CD4-positive, alpha-beta T cell (primary cell): ENCODE data around the gene MYBL2. TPM values are rescaled to one million over a fixed set of nuclear protein-coding genes. Genes with fewer than 3 reads are reported as not detected.
A peak's percentile ranks its signal among the peaks of the same experiment; 100 is the strongest.

ENCODE experiments used
- ATAC-seq: fragments of 200-7000 bp; cut with Tn5 transposase; one replicate; pipeline ENCODE4 v1.10.0; 2022; ENCODE audit warnings: mild to moderate bottlenecking; ENCODE audit not compliant: poor library complexity
- CTCF ChIA-PET: fragments of 350-600 bp; sonication (Branson Sonifier 250); formaldehyde crosslinking; loops from one replicate; lab custom pipeline; 2021; ENCODE audit warnings: antibody characterized with exemption, inconsistent platforms; lab: Charles Lee
- POLR2A ChIA-PET: fragments of 350-600 bp; sonication (Branson Sonifier 250); formaldehyde crosslinking; loops from one replicate; lab custom pipeline; 2021; ENCODE audit warnings: antibody characterized with exemption, inconsistent platforms; lab: Charles Lee
- DNase-seq, 14 experiments: peaks; one replicate each; pipeline ENCODE4 v3.0.0-alpha.2; 2013 to 2020; ENCODE audit warnings: mixed read lengths in 2 of 14
- H3K27ac ChIP-seq, 2 donors: one replicate each; pipeline versions ENCODE4 v1.5.1 to v1.7.0; 2013; ENCODE audit warnings: low read length in 2 of 2, low read depth in 1 of 2, mild to moderate bottlenecking in 1 of 2
- H3K27me3 ChIP-seq, 2 experiments: 1 replicate in 1 of 2; 2 replicates in 1 of 2; pipeline versions ENCODE4 v1.6.1 to v1.7.0; 2013; ENCODE audit warnings: low read length in 2 of 2, control low read depth in 1 of 2, mild to moderate bottlenecking in 1 of 2, moderate library complexity in 1 of 2; ENCODE audit not compliant: insufficient read depth in 2 of 2, control insufficient read depth in 1 of 2
- H3K36me3 ChIP-seq: one replicate; pipeline ENCODE4 v1.6.1; 2013; ENCODE audit warnings: low read length, control low read depth; ENCODE audit not compliant: insufficient read depth
- H3K4me1 ChIP-seq: one replicate; pipeline ENCODE4 v1.6.1; 2013; ENCODE audit warnings: low read length, control low read depth; ENCODE audit not compliant: insufficient read depth
- H3K4me3 ChIP-seq: one replicate; pipeline ENCODE4 v1.5.1; 2013; ENCODE audit warnings: mild to moderate bottlenecking, low read length, moderate library complexity
- H3K9me3 ChIP-seq, 2 experiments: 1 replicate in 1 of 2; 2 replicates in 1 of 2; pipeline versions ENCODE4 v1.6.1 to v1.7.0; 2013; ENCODE audit warnings: low read length in 2 of 2, mild to moderate bottlenecking in 2 of 2, control low read depth in 1 of 2, moderate library complexity in 1 of 2; ENCODE audit not compliant: control insufficient read depth in 1 of 2, insufficient read depth in 1 of 2
- H3K27ac Mint-ChIP-seq: one replicate; pipeline ENCODE4 v1.8.0; 2020; ENCODE audit warnings: mixed read lengths
- H3K27me3 Mint-ChIP-seq: one replicate; pipeline ENCODE4 v1.8.0; 2021; ENCODE audit warnings: mixed read lengths
- H3K36me3 Mint-ChIP-seq: one replicate; pipeline ENCODE4 v1.8.0; 2021; ENCODE audit warnings: low read depth, mixed read lengths
- H3K4me1 Mint-ChIP-seq: one replicate; pipeline ENCODE4 v1.8.0; 2021; ENCODE audit warnings: low read depth, mixed read lengths
- H3K4me3 Mint-ChIP-seq: one replicate; pipeline ENCODE4 v1.8.0; 2020; ENCODE audit warnings: mild to moderate bottlenecking, mixed read lengths
- H3K9me3 Mint-ChIP-seq: one replicate; pipeline ENCODE4 v1.8.0; 2020; ENCODE audit warnings: mixed read lengths
- intact Hi-C, 2 experiments: fragments of 100-400 bp; cut with DNase I in 1 of 2; cut with micrococcal nuclease in 1 of 2; formaldehyde crosslinking; loops; one replicate each; pipeline versions ENCODE4 v1.15.1 to v1.9.0; 2023 to 2025; cut with DNase I, micrococcal nuclease
- total RNA-seq, 174 experiments: library from RNA in 2 of 174; stranded (reverse) in 2 of 174; gene quantifications; one replicate each; pipeline ENCODE4 v1.2.3 and lab custom pipeline; 2021 to 2026
- TF ChIP-seq, protein P1 (sequence below): fragments of 200-600 bp; IDR thresholded peaks from one replicate; pipeline ENCODE4 v1.8.0; 2022; ENCODE audit warnings: antibody characterized with exemption, mild to moderate bottlenecking

The MYBL2 gene
- total RNA-seq, 2 experiments from 2014 or later = 0.56 to 0.69 TPM

DNA sequence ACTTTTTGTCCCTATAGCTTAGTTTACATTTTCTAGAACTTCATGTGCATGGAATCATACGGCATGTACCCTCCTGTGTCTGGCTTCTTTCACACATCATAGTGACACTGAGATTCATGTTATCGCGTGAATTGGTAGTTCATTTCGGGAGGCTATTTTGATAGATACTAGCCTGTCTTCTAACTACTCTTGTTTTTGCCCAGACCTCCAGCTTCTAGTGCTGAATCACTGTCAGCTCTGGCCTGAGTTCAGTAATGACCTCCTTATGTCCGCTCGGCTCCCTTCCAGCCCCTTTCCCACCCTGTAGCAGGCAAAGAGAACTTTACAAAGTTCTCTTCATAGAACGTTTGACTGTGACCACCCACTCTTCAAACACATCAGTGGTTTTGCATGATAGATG, 14.1 kb downstream of the MYBL2 start:
- H3K4me1 Mint-ChIP-seq = no peaks in the 10 kb centered on the region
- H3K36me3 Mint-ChIP-seq = no peaks in the 10 kb centered on the region
- no peak overlapping the region for H3K4me3 Mint-ChIP-seq
- H3K4me1 ChIP-seq = peaks cover 7% of the 10 kb centered on the region
- CTCF ChIA-PET = interaction anchor here (1.1 kb wide), 1 partner anchor 70 kb away, joined by 3 read pairs; no protein-coding TSS in a partner anchor
- no peaks in the 10 kb centered on the region for H3K27me3 Mint-ChIP-seq
- POLR2A ChIA-PET = no interaction called here
- H3K9me3 Mint-ChIP-seq = no peaks in the 10 kb centered on the region
- H3K27ac ChIP-seq = no peak overlapping the region
- TF ChIP-seq, protein P1, sequence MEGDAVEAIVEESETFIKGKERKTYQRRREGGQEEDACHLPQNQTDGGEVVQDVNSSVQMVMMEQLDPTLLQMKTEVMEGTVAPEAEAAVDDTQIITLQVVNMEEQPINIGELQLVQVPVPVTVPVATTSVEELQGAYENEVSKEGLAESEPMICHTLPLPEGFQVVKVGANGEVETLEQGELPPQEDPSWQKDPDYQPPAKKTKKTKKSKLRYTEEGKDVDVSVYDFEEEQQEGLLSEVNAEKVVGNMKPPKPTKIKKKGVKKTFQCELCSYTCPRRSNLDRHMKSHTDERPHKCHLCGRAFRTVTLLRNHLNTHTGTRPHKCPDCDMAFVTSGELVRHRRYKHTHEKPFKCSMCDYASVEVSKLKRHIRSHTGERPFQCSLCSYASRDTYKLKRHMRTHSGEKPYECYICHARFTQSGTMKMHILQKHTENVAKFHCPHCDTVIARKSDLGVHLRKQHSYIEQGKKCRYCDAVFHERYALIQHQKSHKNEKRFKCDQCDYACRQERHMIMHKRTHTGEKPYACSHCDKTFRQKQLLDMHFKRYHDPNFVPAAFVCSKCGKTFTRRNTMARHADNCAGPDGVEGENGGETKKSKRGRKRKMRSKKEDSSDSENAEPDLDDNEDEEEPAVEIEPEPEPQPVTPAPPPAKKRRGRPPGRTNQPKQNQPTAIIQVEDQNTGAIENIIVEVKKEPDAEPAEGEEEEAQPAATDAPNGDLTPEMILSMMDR = no peak
- no peak overlapping the region for H3K27ac Mint-ChIP-seq
- ATAC-seq (no peak), DNase-seq (no peak)
- H3K9me3 ChIP-seq = no peaks in the 10 kb centered on the region
- no peak overlapping the region for H3K4me3 ChIP-seq
- no peaks in the 10 kb centered on the region for H3K27me3 ChIP-seq
- intact Hi-C loops = no loop called here
- H3K36me3 ChIP-seq = no peaks in the 10 kb centered on the region

DNA sequence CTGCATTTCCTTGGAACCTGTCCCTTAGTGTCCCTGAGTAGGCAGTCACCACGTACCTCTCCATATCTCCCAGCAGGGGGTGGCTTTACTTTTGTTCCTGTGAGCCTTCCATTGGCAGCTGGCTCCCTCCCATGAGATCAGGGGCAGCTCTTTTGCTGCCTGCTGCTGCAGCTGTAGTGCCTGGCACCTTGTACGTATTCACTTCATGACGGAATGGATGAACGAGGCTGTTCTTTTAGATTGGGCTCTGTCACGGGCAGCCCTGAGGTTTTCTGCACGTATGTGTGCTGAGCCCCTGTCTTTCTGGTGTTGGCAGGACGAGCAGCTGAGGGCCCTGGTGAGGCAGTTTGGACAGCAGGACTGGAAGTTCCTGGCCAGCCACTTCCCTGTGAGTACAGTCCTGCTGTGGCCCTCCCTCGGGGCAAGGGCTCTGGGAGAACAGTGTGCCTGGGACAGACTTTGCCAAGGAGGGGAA, 14.6 kb downstream of the MYBL2 start:
- CTCF ChIA-PET = interaction anchor here (1.1 kb wide), 1 partner anchor 69 kb away, joined by 3 read pairs; no protein-coding TSS in a partner anchor
- H3K9me3 Mint-ChIP-seq = no peaks in the 10 kb centered on the region

DNA sequence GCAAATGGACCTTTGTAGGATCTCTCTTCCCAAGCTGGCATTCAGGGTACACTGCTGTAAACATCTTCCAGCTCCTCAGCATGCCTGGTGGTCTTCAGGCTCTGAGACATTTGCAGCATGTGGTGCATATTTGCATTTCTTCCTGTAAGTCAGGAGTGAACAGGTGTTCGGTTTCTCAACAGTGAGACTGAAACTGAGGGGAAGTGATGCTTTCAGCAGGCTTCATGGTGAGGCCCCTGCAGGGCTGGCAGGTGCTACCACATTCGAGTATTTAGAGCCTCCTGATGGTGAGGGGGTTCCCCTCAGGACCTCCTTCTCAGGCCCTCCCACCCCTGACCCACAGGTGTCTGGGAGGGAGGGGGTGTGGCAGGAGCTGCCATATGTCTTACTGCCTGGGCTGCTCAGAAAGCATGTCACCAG, 15.1 kb downstream of the MYBL2 start:
- H3K36me3 ChIP-seq = no peaks in the 10 kb centered on the region
- H3K27ac ChIP-seq = peak overlapping the region in 1 of 2 donors; percentile 17
- H3K36me3 Mint-ChIP-seq = no peaks in the 10 kb centered on the region
- no peak overlapping the region for H3K27ac Mint-ChIP-seq
- H3K27me3 Mint-ChIP-seq = no peaks in the 10 kb centered on the region
- no peaks in the 10 kb centered on the region for H3K4me1 Mint-ChIP-seq
- no peak overlapping the region for H3K4me3 ChIP-seq
- intact Hi-C loops = no loop called here
- TF ChIP-seq, protein P1 = no peak
- ATAC-seq (no peak), DNase-seq (peak in 2 of 14 experiments; percentile 21 to 41)
- no peaks in the 10 kb centered on the region for H3K9me3 ChIP-seq
- ChIA-PET POLR2A (no interaction called here), CTCF (interaction anchor here (1.1 kb wide), 1 partner anchor 69 kb away, joined by 3 read pairs; no protein-coding TSS in a partner anchor)
- H3K4me3 Mint-ChIP-seq = no peak overlapping the region
- H3K4me1 ChIP-seq = peaks cover 7% of the 10 kb centered on the region
- H3K27me3 ChIP-seq = no peaks in the 10 kb centered on the region
- H3K9me3 Mint-ChIP-seq = no peaks in the 10 kb centered on the region

More for the DNA sequence above, 14.6 kb downstream of the MYBL2 start:
- DNase-seq (peak in 2 of 14 experiments; percentile 35 to 40), ATAC-seq (peak; percentile 52)
- no peaks in the 10 kb centered on the region for H3K9me3 ChIP-seq
- POLR2A ChIA-PET = no interaction called here
- H3K4me1 ChIP-seq = peaks cover 7% of the 10 kb centered on the region
- H3K27me3 ChIP-seq = no peaks in the 10 kb centered on the region
- Mint-ChIP-seq H3K4me3 (no peak overlapping the region), H3K36me3 (no peaks in the 10 kb centered on the region), H3K27ac (no peak overlapping the region), H3K27me3 (no peaks in the 10 kb centered on the region), H3K4me1 (no peaks in the 10 kb centered on the region)
- no peak overlapping the region for H3K4me3 ChIP-seq
- intact Hi-C loops = no loop called here
- H3K36me3 ChIP-seq = no peaks in the 10 kb centered on the region
- H3K27ac ChIP-seq = peak overlapping the region in 1 of 2 donors; percentile 17
- TF ChIP-seq, protein P1 = no peak
